HepG2 (cell line): ENCODE measurements around the gene ATXN1L. TPM values are rescaled to one million over a fixed set of nuclear protein-coding genes. Genes with fewer than 3 reads are reported as not detected.

Experiments
- ATRX ChIP-seq: sonication (generic); formaldehyde crosslinking; IDR thresholded peaks from 2 replicates; pipeline ENCODE4 v1.4.0; 2020; ENCODE audit warnings: missing genetic modification reagents, borderline replicate concordance
- FOXP1 ChIP-seq, 2 experiments: fragments of 450-650 bp in 1 of 2; IDR thresholded peaks; 2 replicates each; pipeline ENCODE4 v1.6.1; 2017 to 2018; ENCODE audit warnings: antibody characterized with exemption in 1 of 2
- HOXA5 ChIP-seq: sonication (generic); formaldehyde crosslinking; IDR thresholded peaks from 2 replicates; pipeline ENCODE4 v1.4.0; 2020; ENCODE audit warnings: missing genetic modification reagents
- JDP2 ChIP-seq: sonication (generic); formaldehyde crosslinking; IDR thresholded peaks from 2 replicates; pipeline ENCODE4 v1.8.1; 2022; ENCODE audit warnings: missing genetic modification reagents, borderline replicate concordance
- NBN ChIP-seq: fragments of 450-650 bp; conservative IDR thresholded peaks from 2 replicates; pipeline ENCODE4 v1.6.1; 2017
- NR2F6 ChIP-seq, 2 experiments: IDR thresholded peaks; 2 replicates each; pipeline ENCODE4 v1.6.1; 2016; ENCODE audit warnings: antibody characterized with exemption in 1 of 2, mild to moderate bottlenecking in 1 of 2
- SIN3A ChIP-seq: IDR thresholded peaks from 2 replicates; pipeline ENCODE4 v1.6.1; 2011; ENCODE audit warnings: low read depth, mild to moderate bottlenecking, control low read depth, low read length, borderline replicate concordance
- TARDBP ChIP-seq: sonication (generic); formaldehyde crosslinking; IDR thresholded peaks from 2 replicates; pipeline ENCODE4 v1.8.0; 2022; ENCODE audit warnings: mild to moderate bottlenecking, missing genetic modification reagents
- ZKSCAN1 ChIP-seq: fragments of 150-350 bp; IDR thresholded peaks from 2 replicates; pipeline ENCODE4 v1.6.1; 2014; ENCODE audit warnings: low read length
- ZNF121 ChIP-seq: sonication (generic); formaldehyde crosslinking; IDR thresholded peaks from 2 replicates; pipeline ENCODE4 v1.5.0; 2020; ENCODE audit warnings: mild to moderate bottlenecking, missing genetic modification reagents
- ZNF510 ChIP-seq: sonication (generic); formaldehyde crosslinking; IDR thresholded peaks from 2 replicates; pipeline ENCODE4 v1.4.0; 2020; ENCODE audit warnings: low read depth, mild to moderate bottlenecking, missing genetic modification reagents
- ZNF792 ChIP-seq: IDR thresholded peaks from 2 replicates; pipeline ENCODE4 v1.6.1; 2016
- polyA plus RNA-seq, 8 experiments: library from polyadenylated mRNA; depleted of rRNA in 3 of 8; stranded (reverse) in 7 of 8; unstranded in 1 of 8; fragments of >200 nt; fragmentation: Illumina TruSeq in 4 of 8; extraction: Trizol in 4 of 8; gene quantifications; 2 replicates each; pipeline versions ENCODE4 v1.2.1 to v1.2.3, GENCODE V29; 2011 to 2016; ENCODE audit warnings: low read depth in 4 of 8, missing spikeins in 1 of 8, mixed read lengths in 1 of 8; ENCODE audit not compliant: insufficient read depth in 1 of 8
- total RNA-seq, 5 experiments: library from RNA; depleted of rRNA; stranded (reverse); fragments of >200 nt; fragmentation: Illumina TruSeq; extraction: Trizol; gene quantifications; 2 replicates each; pipeline ENCODE4 v1.2.3, GENCODE V29; 2016; ENCODE audit warnings: low read depth in 1 of 5
- TF ChIP-seq, protein P1 (sequence below), 2 experiments: IDR thresholded peaks; 2 replicates each; pipeline ENCODE4 v1.6.1; 2011 to 2012; ENCODE audit warnings: low read length in 2 of 2, borderline replicate concordance in 1 of 2, low read depth in 1 of 2, mild to moderate bottlenecking in 1 of 2, moderate library complexity in 1 of 2
- TF ChIP-seq, protein P2 (sequence below): sonication (generic); formaldehyde crosslinking; IDR thresholded peaks from 2 replicates; pipeline ENCODE4 v1.5.1; 2020; ENCODE audit warnings: missing genetic modification reagents, mild to moderate bottlenecking, borderline replicate concordance
- TF ChIP-seq, protein P3 (sequence below): sonication (generic); formaldehyde crosslinking; IDR thresholded peaks from 2 replicates; pipeline ENCODE4 v1.4.0; 2020; ENCODE audit warnings: missing genetic modification reagents, borderline replicate concordance
- TF ChIP-seq, protein P4 (sequence below): sonication (generic); formaldehyde crosslinking; IDR thresholded peaks from 2 replicates; pipeline ENCODE4 v1.4.0; 2020; ENCODE audit warnings: mild to moderate bottlenecking, missing genetic modification reagents
- TF ChIP-seq, protein P5 (sequence below): sonication (generic); formaldehyde crosslinking; IDR thresholded peaks from 2 replicates; pipeline ENCODE4 v1.4.0; 2020; ENCODE audit warnings: missing genetic modification reagents
- TF ChIP-seq, protein P6 (sequence below): sonication (generic); IDR thresholded peaks from 2 replicates; pipeline ENCODE4 v1.6.1; 2016; ENCODE audit warnings: low read depth, borderline replicate concordance

The ATXN1L gene
- total and polyA plus RNA-seq, 2 of the 13 experiments (the other 11 are each of a cell fraction or from before 2014, with no cell fraction given) = 20.0 to 22.4 TPM

DNA sequence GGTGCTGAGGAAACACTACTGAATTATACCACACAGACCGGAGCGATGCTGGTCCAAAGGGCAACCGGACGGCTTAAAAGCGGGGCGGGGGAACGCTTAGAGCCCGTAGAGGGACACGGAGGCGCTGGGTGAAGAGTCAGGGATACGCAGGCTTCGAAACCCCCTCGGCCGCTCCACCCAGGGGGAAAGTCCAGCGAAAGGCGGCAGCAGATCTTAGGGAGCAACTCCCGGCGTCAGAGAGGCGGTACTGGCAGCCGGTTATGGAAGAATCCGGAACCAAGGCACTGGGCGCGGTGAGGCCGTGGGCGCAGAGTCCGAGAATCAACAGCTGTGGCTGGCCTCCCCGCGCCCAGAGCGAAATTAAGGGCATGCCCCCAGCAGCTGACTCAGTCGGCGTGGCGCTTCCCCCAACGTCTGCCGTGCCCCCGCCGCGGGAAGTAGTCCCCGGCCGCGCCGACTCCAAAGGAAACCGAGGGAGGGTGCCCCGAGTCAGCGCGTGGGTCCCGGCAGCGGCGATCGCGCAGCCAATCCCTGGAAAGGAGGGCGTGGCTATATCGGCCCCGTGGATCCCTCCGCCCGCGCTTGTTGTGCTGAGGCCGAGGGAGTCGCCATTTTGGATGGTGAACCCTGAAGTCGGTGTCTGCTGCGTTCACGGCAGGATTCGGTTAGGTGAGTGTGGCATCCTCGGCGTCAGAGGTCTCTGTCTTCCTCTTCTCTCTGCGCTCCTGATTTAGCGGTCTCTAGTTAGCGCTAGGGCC is 49.3 kb downstream of the ATXN1L start, which contains the start of gene IST1 (continued):
- TF ChIP-seq, protein P1, sequence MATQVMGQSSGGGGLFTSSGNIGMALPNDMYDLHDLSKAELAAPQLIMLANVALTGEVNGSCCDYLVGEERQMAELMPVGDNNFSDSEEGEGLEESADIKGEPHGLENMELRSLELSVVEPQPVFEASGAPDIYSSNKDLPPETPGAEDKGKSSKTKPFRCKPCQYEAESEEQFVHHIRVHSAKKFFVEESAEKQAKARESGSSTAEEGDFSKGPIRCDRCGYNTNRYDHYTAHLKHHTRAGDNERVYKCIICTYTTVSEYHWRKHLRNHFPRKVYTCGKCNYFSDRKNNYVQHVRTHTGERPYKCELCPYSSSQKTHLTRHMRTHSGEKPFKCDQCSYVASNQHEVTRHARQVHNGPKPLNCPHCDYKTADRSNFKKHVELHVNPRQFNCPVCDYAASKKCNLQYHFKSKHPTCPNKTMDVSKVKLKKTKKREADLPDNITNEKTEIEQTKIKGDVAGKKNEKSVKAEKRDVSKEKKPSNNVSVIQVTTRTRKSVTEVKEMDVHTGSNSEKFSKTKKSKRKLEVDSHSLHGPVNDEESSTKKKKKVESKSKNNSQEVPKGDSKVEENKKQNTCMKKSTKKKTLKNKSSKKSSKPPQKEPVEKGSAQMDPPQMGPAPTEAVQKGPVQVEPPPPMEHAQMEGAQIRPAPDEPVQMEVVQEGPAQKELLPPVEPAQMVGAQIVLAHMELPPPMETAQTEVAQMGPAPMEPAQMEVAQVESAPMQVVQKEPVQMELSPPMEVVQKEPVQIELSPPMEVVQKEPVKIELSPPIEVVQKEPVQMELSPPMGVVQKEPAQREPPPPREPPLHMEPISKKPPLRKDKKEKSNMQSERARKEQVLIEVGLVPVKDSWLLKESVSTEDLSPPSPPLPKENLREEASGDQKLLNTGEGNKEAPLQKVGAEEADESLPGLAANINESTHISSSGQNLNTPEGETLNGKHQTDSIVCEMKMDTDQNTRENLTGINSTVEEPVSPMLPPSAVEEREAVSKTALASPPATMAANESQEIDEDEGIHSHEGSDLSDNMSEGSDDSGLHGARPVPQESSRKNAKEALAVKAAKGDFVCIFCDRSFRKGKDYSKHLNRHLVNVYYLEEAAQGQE (IDR thresholded peaks at IDR 0.05; ENCODE audit: borderline replicate concordance in 1 of 2, low read depth in 1 of 2, low read length in 2 of 2) = peak in 1 of 2 experiments; percentile 73; a peak in 1 of 4 replicates
- TF ChIP-seq, protein P2, sequence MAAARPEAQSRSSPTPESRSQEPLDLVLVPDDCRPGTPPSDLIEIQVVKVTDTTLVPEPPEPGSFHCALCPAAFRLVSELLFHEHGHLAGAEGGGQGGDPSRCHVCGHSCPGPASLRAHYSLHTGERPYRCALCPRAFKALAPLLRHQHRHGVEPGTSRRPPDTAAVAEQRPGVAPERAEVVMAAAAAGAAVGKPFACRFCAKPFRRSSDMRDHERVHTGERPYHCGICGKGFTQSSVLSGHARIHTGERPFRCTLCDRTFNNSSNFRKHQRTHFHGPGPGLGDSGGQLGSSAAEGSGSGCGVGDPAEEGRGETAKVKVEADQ (CRISPR knock-in tag) = peak; percentile 94
- TF ChIP-seq, protein P3, sequence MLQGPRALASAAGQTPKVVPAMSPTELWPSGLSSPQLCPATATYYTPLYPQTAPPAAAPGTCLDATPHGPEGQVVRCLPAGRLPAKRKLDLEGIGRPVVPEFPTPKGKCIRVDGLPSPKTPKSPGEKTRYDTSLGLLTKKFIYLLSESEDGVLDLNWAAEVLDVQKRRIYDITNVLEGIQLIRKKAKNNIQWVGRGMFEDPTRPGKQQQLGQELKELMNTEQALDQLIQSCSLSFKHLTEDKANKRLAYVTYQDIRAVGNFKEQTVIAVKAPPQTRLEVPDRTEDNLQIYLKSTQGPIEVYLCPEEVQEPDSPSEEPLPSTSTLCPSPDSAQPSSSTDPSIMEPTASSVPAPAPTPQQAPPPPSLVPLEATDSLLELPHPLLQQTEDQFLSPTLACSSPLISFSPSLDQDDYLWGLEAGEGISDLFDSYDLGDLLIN (CRISPR knock-in tag) = peak; percentile 87
- TF ChIP-seq TARDBP (CRISPR knock-in tag) = peak; percentile 95
- no peak for TF ChIP-seq NBN
- peak; percentile 98 for TF ChIP-seq HOXA5
- TF ChIP-seq ZNF510 (CRISPR knock-in tag) = peak; percentile 64
- TF ChIP-seq ZKSCAN1 = peak; percentile 36; the same call in 1 of the 2 replicates
- TF ChIP-seq, protein P4, sequence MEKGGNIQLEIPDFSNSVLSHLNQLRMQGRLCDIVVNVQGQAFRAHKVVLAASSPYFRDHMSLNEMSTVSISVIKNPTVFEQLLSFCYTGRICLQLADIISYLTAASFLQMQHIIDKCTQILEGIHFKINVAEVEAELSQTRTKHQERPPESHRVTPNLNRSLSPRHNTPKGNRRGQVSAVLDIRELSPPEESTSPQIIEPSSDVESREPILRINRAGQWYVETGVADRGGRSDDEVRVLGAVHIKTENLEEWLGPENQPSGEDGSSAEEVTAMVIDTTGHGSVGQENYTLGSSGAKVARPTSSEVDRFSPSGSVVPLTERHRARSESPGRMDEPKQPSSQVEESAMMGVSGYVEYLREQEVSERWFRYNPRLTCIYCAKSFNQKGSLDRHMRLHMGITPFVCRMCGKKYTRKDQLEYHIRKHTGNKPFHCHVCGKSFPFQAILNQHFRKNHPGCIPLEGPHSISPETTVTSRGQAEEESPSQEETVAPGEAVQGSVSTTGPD = peak; percentile 86; the same call in 1 of the 2 replicates
- TF ChIP-seq, protein P5, sequence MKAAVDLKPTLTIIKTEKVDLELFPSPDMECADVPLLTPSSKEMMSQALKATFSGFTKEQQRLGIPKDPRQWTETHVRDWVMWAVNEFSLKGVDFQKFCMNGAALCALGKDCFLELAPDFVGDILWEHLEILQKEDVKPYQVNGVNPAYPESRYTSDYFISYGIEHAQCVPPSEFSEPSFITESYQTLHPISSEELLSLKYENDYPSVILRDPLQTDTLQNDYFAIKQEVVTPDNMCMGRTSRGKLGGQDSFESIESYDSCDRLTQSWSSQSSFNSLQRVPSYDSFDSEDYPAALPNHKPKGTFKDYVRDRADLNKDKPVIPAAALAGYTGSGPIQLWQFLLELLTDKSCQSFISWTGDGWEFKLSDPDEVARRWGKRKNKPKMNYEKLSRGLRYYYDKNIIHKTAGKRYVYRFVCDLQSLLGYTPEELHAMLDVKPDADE (CRISPR knock-in tag) = peak; percentile 92
- TF ChIP-seq SIN3A = peak; percentile 98
- TF ChIP-seq ZNF792 (CRISPR knock-in tag) = peak; percentile 88
- peak; percentile 79 for TF ChIP-seq NR2F6 (IDR thresholded peaks at IDR 0.05)
- TF ChIP-seq NR2F6 (CRISPR knock-in tag; IDR thresholded peaks at IDR 0.05) = peak; percentile 95
- peak; percentile 84 for TF ChIP-seq ZNF121 (CRISPR knock-in tag)
- TF ChIP-seq, protein P6, sequence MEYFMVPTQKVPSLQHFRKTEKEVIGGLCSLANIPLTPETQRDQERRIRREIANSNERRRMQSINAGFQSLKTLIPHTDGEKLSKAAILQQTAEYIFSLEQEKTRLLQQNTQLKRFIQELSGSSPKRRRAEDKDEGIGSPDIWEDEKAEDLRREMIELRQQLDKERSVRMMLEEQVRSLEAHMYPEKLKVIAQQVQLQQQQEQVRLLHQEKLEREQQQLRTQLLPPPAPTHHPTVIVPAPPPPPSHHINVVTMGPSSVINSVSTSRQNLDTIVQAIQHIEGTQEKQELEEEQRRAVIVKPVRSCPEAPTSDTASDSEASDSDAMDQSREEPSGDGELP = peak; percentile 100
- TF ChIP-seq FOXP1 (IDR thresholded peaks at IDR 0.05) = peak; percentile 65
- peak; percentile 76 for TF ChIP-seq FOXP1 (CRISPR knock-in tag; IDR thresholded peaks at IDR 0.05)
- TF ChIP-seq JDP2 (CRISPR knock-in tag) = no peak; the same call in 1 of the 2 replicates
- no peak for TF ChIP-seq ATRX (CRISPR knock-in tag)
